ENCODE data around the gene AGER. TPM values are rescaled to one million over a fixed set of nuclear protein-coding genes. Genes with fewer than 3 reads are reported as not detected.
"Not testable (repeated sequence)": the region's sequence is repeated elsewhere in the genome, so short reads cannot be mapped to it uniquely, and the experiment has no call there.

AGER gene
- polyA plus RNA-seq, 4 donors: 10.8 to 37.0 (median 20.3) TPM

GRCh38 chr6:32200711-32201475 lies 16.8 kb upstream of the AGER start:
- no peak for DNase-seq (ENCODE audit: low read depth in 4 of 4, low spot score in 2 of 4)

GRCh38 chr6:32198866-32199265 lies 14.8 kb upstream of the AGER start:
- no peak for DNase-seq (ENCODE audit: low read depth in 4 of 4, low spot score in 2 of 4)

- no peak for DNase-seq (ENCODE audit: low read depth in 4 of 4, low spot score in 2 of 4)
These were observed 14.3 kb upstream of the AGER start for GRCh38 chr6:32198345-32198696.

- no peak for DNase-seq (ENCODE audit: low read depth in 4 of 4, low spot score in 2 of 4)
These were observed 12.9 kb upstream of the AGER start for GRCh38 chr6:32196682-32197616.

GRCh38 chr6:32195902-32196681 lies 12.0 kb upstream of the AGER start:
- peak; percentile 83 to 91 (median 83) for DNase-seq (ENCODE audit: low read depth in 4 of 4, low spot score in 2 of 4)

GRCh38 chr6:32195652-32195901 lies 11.5 kb upstream of the AGER start:
- peak; percentile 96 to 99 (median 99) for DNase-seq (ENCODE audit: low read depth in 4 of 4, low spot score in 2 of 4)

GRCh38 chr6:32194825-32195651 lies 11.0 kb upstream of the AGER start:
- DNase-seq (ENCODE audit: low read depth in 4 of 4, low spot score in 2 of 4): no peak

- DNase-seq (ENCODE audit: low read depth in 4 of 4, low spot score in 2 of 4): no peak
These were observed 10.3 kb upstream of the AGER start for GRCh38 chr6:32194388-32194787.

GRCh38 chr6:32193096-32193495 lies 9.0 kb upstream of the AGER start:
- not testable (repeated sequence) for DNase-seq (ENCODE audit: low read depth in 4 of 4, low spot score in 2 of 4)

- DNase-seq (ENCODE audit: low read depth in 4 of 4, low spot score in 2 of 4): no peak
These were observed 8.6 kb upstream of the AGER start, which contains the start of gene GPSM3 for GRCh38 chr6:32192608-32193039. Gene GPSM3 (minus strand): TSS chr6:32192643. CDS start chr6:32192513, 130 bp downstream.

GRCh38 chr6:32191696-32192607 lies 7.9 kb upstream of the AGER start:
- DNase-seq (ENCODE audit: low read depth in 4 of 4, low spot score in 2 of 4): no peak

GRCh38 chr6:32190911-32191677 lies 7.0 kb upstream of the AGER start:
- no peak for DNase-seq (ENCODE audit: low read depth in 4 of 4, low spot score in 2 of 4)

GRCh38 chr6:32190054-32190851 lies 6.2 kb upstream of the AGER start, which contains the start of gene PBX2:
Gene PBX2 (minus strand): TSS chr6:32190202. CDS start chr6:32189915, 287 bp downstream.
- DNase-seq (ENCODE audit: low read depth in 4 of 4, low spot score in 2 of 4): peak; percentile 77 to 93 (median 88)

- DNase-seq (ENCODE audit: low read depth in 4 of 4, low spot score in 2 of 4): no peak
These were observed 5.6 kb upstream of the AGER start for GRCh38 chr6:32189742-32190053.

GRCh38 chr6:32189069-32189741 lies 5.2 kb upstream of the AGER start:
- DNase-seq (ENCODE audit: low read depth in 4 of 4, low spot score in 2 of 4): no peak

- no peak for DNase-seq (ENCODE audit: low read depth in 4 of 4, low spot score in 2 of 4)
These were observed 4.5 kb upstream of the AGER start for GRCh38 chr6:32188381-32189068.
